SK-N-SH (cell line): Measurements from ENCODE around the gene RAE1. TPM values are rescaled to one million over a fixed set of nuclear protein-coding genes. Genes with fewer than 3 reads are reported as not detected.

Experiments
- CTCF ChIA-PET: fragments of 300-600, 350-600 bp; formaldehyde crosslinking; extraction: SDS; loops from one replicate; lab custom pipeline; 2021; lab: Yijun Ruan, JAX
- POLR2A ChIA-PET: fragments of 350-600 bp; sonication (Branson Sonifier 250); formaldehyde crosslinking; extraction: SDS; loops from one replicate; lab custom pipeline; 2020; ENCODE audit warnings: antibody characterized with exemption, inconsistent platforms; lab: Yijun Ruan, JAX
- DNase-seq: peaks from one replicate; pipeline ENCODE4 v3.0.0; 2012
- H2AFZ ChIP-seq: fragments of 200-600 bp; sonication (generic); 2 replicates; pipeline ENCODE4 v1.8.1; 2016; ENCODE audit warnings: antibody characterized with exemption, mild to moderate bottlenecking, low read depth
- H3F3A ChIP-seq: fragments of 200-600 bp; sonication (generic); replicated peaks from 2 replicates; pipeline ENCODE3; 2016; ENCODE audit warnings: antibody characterized with exemption, mild to moderate bottlenecking; ENCODE audit not compliant: insufficient read depth
- H3K27ac ChIP-seq, 2 experiments: fragments of 200-500 bp in 1 of 2; fragments of 200-600 bp in 1 of 2; sonication (Bioruptor generic) in 1 of 2; sonication (generic), shearing (Covaris generic) in 1 of 2; 2 replicates each; pipeline versions ENCODE4 v1.5.1 to v1.6.1; 2014 to 2016; ENCODE audit warnings: low read depth in 2 of 2, inconsistent platforms in 1 of 2, low read length in 1 of 2, mild to moderate bottlenecking in 1 of 2, mixed read lengths in 1 of 2
- H3K27me3 ChIP-seq: fragments of 200-600 bp; sonication (generic), shearing (Covaris generic); 2 replicates; pipeline ENCODE4 v1.6.1; 2016; ENCODE audit warnings: mixed run types; ENCODE audit not compliant: insufficient read depth
- H3K36me3 ChIP-seq, 2 experiments: fragments of 200-500 bp in 1 of 2; fragments of 200-600 bp in 1 of 2; sonication (Bioruptor generic) in 1 of 2; sonication (generic) in 1 of 2; replicated peaks in 1 of 2; 2 replicates each; pipeline versions ENCODE3 to v1.5.1; 2014 to 2016; ENCODE audit warnings: low read length in 1 of 2, mild to moderate bottlenecking in 1 of 2; ENCODE audit not compliant: insufficient read depth in 2 of 2, control insufficient read depth in 1 of 2
- H3K4me1 ChIP-seq, 2 experiments: fragments of 200-500 bp in 1 of 2; fragments of 200-600 bp in 1 of 2; sonication (Bioruptor generic) in 1 of 2; sonication (generic), shearing (Covaris generic) in 1 of 2; 2 replicates each; pipeline versions ENCODE4 v1.5.1 to v1.6.1; 2014 to 2016; ENCODE audit warnings: low read depth in 1 of 2, low read length in 1 of 2, mixed run types in 1 of 2; ENCODE audit not compliant: insufficient read depth in 2 of 2, control insufficient read depth in 1 of 2
- H3K4me2 ChIP-seq: fragments of 200-600 bp; sonication (generic), shearing (Covaris generic); 2 replicates; pipeline ENCODE4 v1.6.1; 2017; ENCODE audit warnings: mixed run types
- H3K4me3 ChIP-seq, 2 experiments: fragments of 200-500 bp in 1 of 2; fragments of 200-600 bp in 1 of 2; sonication (Bioruptor generic) in 1 of 2; sonication (generic), shearing (Covaris generic) in 1 of 2; 2 replicates each; pipeline versions ENCODE4 v1.5.1 to v1.8.1; 2014 to 2016; ENCODE audit warnings: low read depth in 2 of 2, inconsistent platforms in 1 of 2, low read length in 1 of 2, mild to moderate bottlenecking in 1 of 2, mixed read lengths in 1 of 2, moderate library complexity in 1 of 2
- H3K79me2 ChIP-seq: fragments of 200-600 bp; sonication (generic); 2 replicates; pipeline ENCODE4 v1.8.1; 2017; ENCODE audit warnings: mild to moderate bottlenecking; ENCODE audit not compliant: insufficient read depth
- H3K9ac ChIP-seq: fragments of 200-600 bp; sonication (generic); 2 replicates; pipeline ENCODE4 v1.6.1; 2017; ENCODE audit warnings: mixed run types
- H3K9me2 ChIP-seq: fragments of 200-600 bp; sonication (generic); 2 replicates; pipeline ENCODE4 v1.6.1; 2017; ENCODE audit warnings: mixed run types
- H3K9me3 ChIP-seq: fragments of 200-600 bp; sonication (generic); 2 replicates; pipeline ENCODE4 v1.6.1; 2017; ENCODE audit warnings: mixed run types, mild to moderate bottlenecking, moderate library complexity
- H4K20me1 ChIP-seq: fragments of 200-600 bp; sonication (generic); 2 replicates; pipeline ENCODE4 v1.6.1; 2017; ENCODE audit warnings: mild to moderate bottlenecking, mixed run types; ENCODE audit not compliant: insufficient read depth
- EZH2phosphoT487 ChIP-seq: fragments of 200-600 bp; sonication (generic); IDR thresholded peaks from 2 replicates; pipeline ENCODE4 v1.6.1; 2017; ENCODE audit warnings: low read depth, mixed run types, mild to moderate bottlenecking, antibody characterized with exemption, moderate library complexity, borderline replicate concordance
- FOXJ3 ChIP-seq: sonication (generic); formaldehyde crosslinking; IDR thresholded peaks from 2 replicates; pipeline ENCODE4 v1.5.1; 2020; ENCODE audit warnings: mild to moderate bottlenecking, missing genetic modification reagents
- MAX ChIP-seq: IDR thresholded peaks from 2 replicates; pipeline ENCODE4 v1.4.0; 2012; ENCODE audit warnings: low read depth
- POLR2AphosphoS5 ChIP-seq: IDR thresholded peaks from 2 replicates; pipeline ENCODE4 v1.6.1; 2012; ENCODE audit warnings: low read depth, low read length
- RAD21 ChIP-seq: IDR thresholded peaks from 2 replicates; pipeline ENCODE4 v1.6.1; 2012; ENCODE audit warnings: mild to moderate bottlenecking, low read length
- RFX5 ChIP-seq: IDR thresholded peaks from 2 replicates; pipeline ENCODE4 v1.6.1; 2012; ENCODE audit warnings: mild to moderate bottlenecking, improper control_type of control experiment, low read length
- SMC3 ChIP-seq: IDR thresholded peaks from 2 replicates; pipeline ENCODE4 v1.6.1; 2012; ENCODE audit warnings: low read depth, low read length, improper control_type of control experiment
- TAF1 ChIP-seq: IDR thresholded peaks from 2 replicates; pipeline ENCODE4 v1.6.1; 2012; ENCODE audit warnings: low read depth, mild to moderate bottlenecking, low read length, moderate library complexity, borderline replicate concordance
- TEAD4 ChIP-seq: IDR thresholded peaks from 2 replicates; pipeline ENCODE4 v1.4.0; 2012; ENCODE audit warnings: mild to moderate bottlenecking, borderline replicate concordance; ENCODE audit not compliant: insufficient read depth
- USF1 ChIP-seq: IDR thresholded peaks from 2 replicates; pipeline ENCODE4 v1.4.0; 2012; ENCODE audit warnings: low read depth, borderline replicate concordance
- USF2 ChIP-seq: fragments of 150-350 bp; IDR thresholded peaks from 2 replicates; pipeline ENCODE4 v1.6.1; 2017; ENCODE audit warnings: antibody characterized with exemption, low read length, low read depth, borderline replicate concordance
- ZBTB33 ChIP-seq: IDR thresholded peaks from 2 replicates; pipeline ENCODE4 v1.4.0; 2012; ENCODE audit warnings: low read depth, borderline replicate concordance
- WGBS: methylation state at CpG from one replicate; pipeline ENCODE4 v1.1.6; 2017; ENCODE audit warnings: low lambda C conversion rate; 5-methylcytosine and 5-hydroxymethylcytosine counted together
- polyA plus RNA-seq, 3 experiments: library from polyadenylated mRNA; depleted of rRNA; stranded (reverse); fragments of >200 nt; gene quantifications; 2 replicates each; pipeline ENCODE4 v1.2.3, GENCODE V29; 2012

RAE1 gene
- polyA plus RNA-seq, 1 of the 3 experiments (the other 2 are of a cell fraction) = 82.4 TPM

- DNase-seq = no peak
- no peaks in the 10 kb centered on the region for H3K27me3 ChIP-seq
- H3K4me2 ChIP-seq = no peak overlapping the region
- no peaks in the 10 kb centered on the region for H3F3A ChIP-seq
- no peaks in the 10 kb centered on the region for H3K9me3 ChIP-seq
- H3K4me3 ChIP-seq = no peak overlapping the region
- no peaks in the 10 kb centered on the region for H4K20me1 ChIP-seq
- POLR2A ChIA-PET = no interaction called here
- no peaks in the 10 kb centered on the region for H3K79me2 ChIP-seq
- H3K9me2 ChIP-seq = no peaks in the 10 kb centered on the region
- H3K9ac ChIP-seq = no peak overlapping the region
- no peak overlapping the region for H3K27ac ChIP-seq
- no peaks in the 10 kb centered on the region for H3K36me3 ChIP-seq
- no peak for TF ChIP-seq TAF1
- TF ChIP-seq EZH2phosphoT487 = no peak
- no peak for TF ChIP-seq USF2
- TF ChIP-seq TEAD4 = no peak
- no peak for TF ChIP-seq RAD21
- TF ChIP-seq ZBTB33 = no peak
- no peak for TF ChIP-seq USF1
- TF ChIP-seq RFX5 = no peak
- TF ChIP-seq SMC3 = no peak
- TF ChIP-seq MAX = no peak
- no peak for TF ChIP-seq FOXJ3 (CRISPR knock-in tag)
- TF ChIP-seq POLR2AphosphoS5 = no peak
- TF ChIP-seq, all 33 proteins: peak for 0
- WGBS = 58% methylated on average over 8 of the region's 8 CpGs
- CTCF ChIA-PET = interaction anchor here (0.8 to 14.4 kb wide), 6 partner anchors 10 to 250 kb away, joined by 3 to 128 read pairs (median 19); no protein-coding TSS in a partner anchor
- Histone ChIP-seq H3K4me1 (peaks cover 0 to 6% of the 10 kb centered on the region in 2 experiments; a peak in 1 of 4 replicates), H2AFZ (no peak overlapping the region)
Measured at GRCh38 chr20:57330998-57331397, 20.1 kb upstream of the RAE1 start.
